ENCODE measurements around the gene FASN. TPM values are rescaled to one million over a fixed set of nuclear protein-coding genes. Genes with fewer than 3 reads are reported as not detected.
A peak's percentile ranks its signal among the peaks of the same experiment; 100 is the strongest.

FASN gene
- total RNA-seq, 6 donors from 2014 or later: 191 to 805 (median 577) TPM

- Histone ChIP-seq H3K27ac (no peak overlapping the region), H3K36me3 (peaks cover 73 to 100% (median 99%) of the 10 kb centered on the region in 4 donors), H3K4me3 (no peak overlapping the region), H3K4me1 (peaks cover 0 to 32% (median 7%) of the 10 kb centered on the region in 4 donors), H3K27me3 (no peaks in the 10 kb centered on the region), H3K9me3 (no peaks in the 10 kb centered on the region)
- ATAC-seq (ENCODE audit: low FRiP score in 2 of 2): no peak
- TF ChIP-seq POLR2A (IDR thresholded peaks at IDR 0.05): no peak
- no peak for TF ChIP-seq EP300 (IDR thresholded peaks at IDR 0.05)
- TF ChIP-seq POLR2AphosphoS5 (IDR thresholded peaks at IDR 0.05): no peak
- no peak for TF ChIP-seq CTCF (IDR thresholded peaks at IDR 0.05)
- DNase-seq: no peak
- WGBS, 2 donors: 97 to 98% methylated on average over 6 to 28 of the region's 29 CpGs
Observed at GRCh38 chr17:82090549-82091263, 7.3 kb downstream of the FASN start.

DNA sequence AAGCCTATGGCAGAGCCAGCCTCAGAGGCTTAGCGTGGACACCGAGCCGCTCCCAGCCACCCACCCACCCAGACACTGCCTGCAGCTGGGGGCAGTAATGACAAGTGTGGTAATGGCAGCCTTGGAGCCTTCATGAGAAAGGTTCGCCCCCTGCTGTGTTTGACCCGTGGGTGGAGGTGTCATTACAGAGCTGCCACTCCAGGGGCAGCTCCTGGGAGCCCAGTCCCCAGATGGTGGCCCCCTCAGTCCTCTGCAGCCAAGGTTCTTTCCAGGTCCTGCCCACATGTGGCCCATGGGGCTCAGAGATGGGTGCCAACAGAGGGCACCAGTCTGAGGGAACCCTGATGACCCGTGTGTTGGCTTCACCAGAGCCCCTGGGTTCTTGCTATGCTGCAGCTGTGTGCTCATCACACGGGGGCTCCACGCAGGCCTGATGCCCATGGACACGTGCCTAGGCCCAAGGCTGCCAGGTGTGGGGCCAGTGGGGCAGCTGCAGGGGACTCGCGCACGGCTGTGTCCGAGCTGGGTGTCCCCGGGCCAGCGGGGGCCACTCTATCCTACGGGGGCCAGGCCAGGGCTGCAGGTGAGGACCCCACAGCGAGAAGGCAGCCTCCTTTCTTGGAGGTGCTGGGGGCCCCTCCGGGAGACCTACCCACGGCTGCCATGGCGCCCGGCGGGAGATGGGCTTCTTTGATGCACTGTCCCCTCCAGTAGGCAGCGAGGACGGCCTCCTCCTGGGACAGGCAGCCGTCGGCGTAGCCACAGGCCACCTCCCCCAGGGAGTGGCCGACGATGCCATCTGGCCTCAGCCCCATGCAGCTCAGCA is 8.1 kb downstream of the FASN start:
- 93 to 96% methylated on average over 4 to 28 of the region's 29 CpGs for WGBS, 2 donors
- peak in 1 of 2 donors; percentile 81 for DNase-seq
- no peak overlapping the region for H3K4me3 ChIP-seq
- no peaks in the 10 kb centered on the region for H3K27me3 ChIP-seq
- H3K36me3 ChIP-seq: peaks cover 81 to 100% (median 99%) of the 10 kb centered on the region in 4 donors
- TF ChIP-seq POLR2A (IDR thresholded peaks at IDR 0.05) (peak in 1 of 4 donors; percentile 9), CTCF (IDR thresholded peaks at IDR 0.05) (no peak)
- H3K9me3 ChIP-seq: no peaks in the 10 kb centered on the region
- H3K27ac ChIP-seq: no peak overlapping the region
- no peak for ATAC-seq (ENCODE audit: low FRiP score in 2 of 2)
- peaks cover 0 to 24% (median 7%) of the 10 kb centered on the region in 4 donors for H3K4me1 ChIP-seq

- no peaks in the 10 kb centered on the region for H3K27me3 ChIP-seq
- no peak overlapping the region for H3K27ac ChIP-seq
- peaks cover 0 to 18% (median 5%) of the 10 kb centered on the region in 4 donors for H3K4me1 ChIP-seq
- 94 to 95% methylated on average over 18 to 33 of the region's 47 CpGs for WGBS, 2 donors
- ATAC-seq (ENCODE audit: low FRiP score in 2 of 2): no peak
- H3K36me3 ChIP-seq: peaks cover 89 to 100% (median 100%) of the 10 kb centered on the region in 4 donors
- no peaks in the 10 kb centered on the region for H3K9me3 ChIP-seq
- peak in 1 of 2 donors; percentile 86 for DNase-seq
- TF ChIP-seq EP300 (IDR thresholded peaks at IDR 0.05): no peak
- TF ChIP-seq CTCF (IDR thresholded peaks at IDR 0.05): no peak
- no peak for TF ChIP-seq POLR2AphosphoS5 (IDR thresholded peaks at IDR 0.05)
- no peak for TF ChIP-seq POLR2A (IDR thresholded peaks at IDR 0.05)
- H3K4me3 ChIP-seq: no peak overlapping the region
Observed at GRCh38 chr17:82088838-82089722, 9.0 kb downstream of the FASN start.

- ATAC-seq (ENCODE audit: low FRiP score in 2 of 2): no peak
- H3K27ac ChIP-seq: no peak overlapping the region
- WGBS, 2 donors: 94 to 95% methylated on average over 23 to 36 of the region's 48 CpGs
- TF ChIP-seq POLR2AphosphoS5 (IDR thresholded peaks at IDR 0.05) (no peak), EP300 (IDR thresholded peaks at IDR 0.05) (no peak), POLR2A (IDR thresholded peaks at IDR 0.05) (no peak), CTCF (IDR thresholded peaks at IDR 0.05) (no peak)
- H3K36me3 ChIP-seq: peaks cover 90 to 100% (median 100%) of the 10 kb centered on the region in 4 donors
- no peak overlapping the region for H3K4me3 ChIP-seq
- H3K9me3 ChIP-seq: no peaks in the 10 kb centered on the region
- DNase-seq: peak in 1 of 2 donors; percentile 79
- peaks cover 0 to 9% (median 4%) of the 10 kb centered on the region in 4 donors for H3K4me1 ChIP-seq
- no peaks in the 10 kb centered on the region for H3K27me3 ChIP-seq
Observed at GRCh38 chr17:82087961-82088837, 9.8 kb downstream of the FASN start.
